AML-193 (cell line): Measurements from ENCODE around the gene C16orf82.

Source experiments
- DNase-seq, 2 experiments: peaks; one replicate each; lab custom pipeline; 2025; lab: John Stamatoyannopoulos, UW

Gene C16orf82

DNA sequence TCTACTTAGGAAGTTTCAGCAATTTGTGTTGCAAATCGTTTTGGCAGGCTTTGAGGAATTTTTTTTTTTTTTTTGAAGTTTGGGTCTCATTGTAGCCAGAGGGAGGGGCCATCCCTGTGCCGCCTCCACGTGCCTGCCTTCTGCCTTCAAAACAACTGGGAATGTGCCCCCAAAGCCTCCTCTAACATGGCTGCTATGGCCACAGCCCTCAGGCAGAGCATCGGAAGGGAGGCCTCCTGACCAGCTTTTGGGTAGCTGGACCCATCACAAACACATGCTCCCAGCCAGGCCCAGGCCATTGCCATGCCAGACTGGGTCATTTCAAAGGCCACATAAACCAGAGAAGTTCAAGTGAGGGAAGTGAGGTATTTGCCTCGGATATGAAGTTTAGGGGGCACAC, 21.5 kb downstream of the C16orf82 start:
- DNase-seq, result no peak

DNA sequence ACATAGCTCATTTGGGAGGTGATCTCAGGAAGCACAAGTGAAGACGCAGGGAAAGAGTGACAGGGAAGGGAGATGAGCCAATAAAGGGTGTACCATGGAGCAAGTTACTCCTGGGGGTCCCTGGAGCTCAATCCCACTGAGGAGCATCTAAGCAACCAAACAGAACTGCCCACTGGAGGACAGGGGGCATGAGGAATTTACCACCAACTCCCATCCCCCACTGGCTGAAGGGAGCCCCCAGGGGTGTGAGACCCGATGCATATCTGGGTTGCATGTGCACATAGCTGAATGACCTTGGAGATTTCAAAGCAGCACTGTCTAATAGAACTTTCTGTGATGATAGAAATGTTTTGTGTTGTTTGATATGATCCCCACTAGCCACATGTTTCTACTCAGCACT, 29.6 kb downstream of the C16orf82 start:
- DNase-seq, result no peak

GRCh38 chr16:27097800-27098230, 31.1 kb downstream of the C16orf82 start:
- DNase-seq, result no peak

DNA sequence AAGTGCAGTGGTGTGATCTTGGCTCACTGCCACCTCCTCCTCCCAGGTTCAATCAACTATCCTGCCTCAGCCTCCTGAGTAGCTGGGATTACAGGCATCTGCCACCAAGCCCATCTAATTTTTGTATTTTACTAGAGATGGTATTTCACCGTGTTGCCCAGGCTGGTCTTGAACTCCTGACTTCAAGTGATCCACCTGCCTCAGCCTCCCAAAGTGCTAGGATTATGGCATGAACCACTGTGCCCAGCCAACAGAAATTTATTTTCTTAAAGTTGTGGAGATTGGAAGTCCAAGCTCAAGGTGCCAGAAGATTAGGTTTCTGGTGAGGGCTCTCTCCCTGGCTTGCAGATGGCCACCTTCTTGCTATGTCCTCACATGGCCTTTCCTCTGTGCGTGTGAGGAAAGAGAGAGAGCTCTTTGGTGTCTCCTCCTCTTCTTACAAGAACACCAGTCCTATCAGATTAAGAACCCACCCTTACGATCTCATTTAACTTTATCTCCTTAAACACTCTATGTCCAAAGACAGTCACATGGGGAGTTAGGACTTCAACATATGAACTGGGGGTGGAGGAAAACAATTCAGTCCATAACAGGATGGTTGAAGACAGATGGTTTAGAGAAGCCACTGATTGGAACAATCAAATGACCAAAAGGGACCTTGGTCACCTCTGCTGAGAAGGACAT, 31.8 kb downstream of the C16orf82 start:
- no peak for DNase-seq

DNA sequence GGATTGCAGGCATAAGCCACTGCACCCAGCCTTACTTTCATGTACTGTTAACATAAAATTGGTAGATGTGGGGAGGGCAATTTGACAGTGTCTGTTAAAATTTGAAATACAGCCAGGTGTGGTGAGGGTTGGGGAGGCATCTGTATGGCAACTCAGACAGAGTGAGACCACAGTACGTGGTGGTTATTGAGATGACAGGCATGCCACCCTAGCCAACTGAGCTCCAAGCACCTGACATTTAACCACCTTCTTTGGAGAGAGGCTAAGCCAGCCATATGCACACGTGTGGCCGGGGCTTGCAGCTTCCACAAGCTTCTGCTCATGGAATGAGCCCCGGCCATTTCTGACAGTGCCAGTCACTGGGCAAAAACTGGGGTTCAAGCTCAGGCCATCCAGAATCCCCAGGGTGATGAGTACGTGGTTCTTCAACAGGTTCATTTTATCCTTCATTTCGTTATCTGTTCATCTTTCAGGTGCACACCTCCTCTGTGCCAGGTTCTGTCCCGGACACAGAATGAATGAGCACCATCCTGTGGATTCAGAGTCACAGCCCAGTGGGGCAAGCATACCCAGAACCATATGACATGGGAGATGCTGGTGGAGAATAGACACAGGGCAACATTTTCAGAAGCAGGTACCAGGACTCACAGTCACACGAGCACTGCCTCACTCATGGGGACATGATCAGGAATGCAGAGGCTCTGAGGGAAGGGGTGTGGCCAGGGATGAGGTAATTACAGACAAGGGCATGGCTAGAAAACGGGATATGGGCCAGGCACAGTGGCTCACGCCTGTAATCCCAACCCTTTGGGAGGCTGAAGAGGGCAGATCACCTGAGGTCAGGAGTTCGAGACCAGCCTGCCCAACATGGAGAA, 36.2 kb downstream of the C16orf82 start:
- DNase-seq, result no peak

DNA sequence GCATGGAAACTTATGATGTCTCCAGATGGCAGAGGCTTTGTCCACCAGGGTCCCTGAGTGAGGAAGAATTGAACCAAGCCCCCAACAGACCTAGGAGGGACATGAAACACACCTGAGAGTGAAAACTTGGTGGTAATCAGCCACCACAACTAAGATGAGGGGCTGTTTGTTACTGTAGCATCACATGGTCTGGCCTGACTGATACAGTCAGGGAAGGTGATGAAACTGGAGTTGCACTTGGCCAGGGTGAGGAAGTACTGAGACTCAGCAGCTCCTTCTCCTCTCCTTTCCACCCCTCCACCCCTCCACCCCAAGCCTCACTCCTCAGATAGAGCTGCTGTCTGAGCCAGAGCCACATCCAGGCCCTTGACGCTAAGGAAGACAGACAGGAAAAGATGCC, 37.2 kb downstream of the C16orf82 start:
- DNase-seq, result no peak

DNA sequence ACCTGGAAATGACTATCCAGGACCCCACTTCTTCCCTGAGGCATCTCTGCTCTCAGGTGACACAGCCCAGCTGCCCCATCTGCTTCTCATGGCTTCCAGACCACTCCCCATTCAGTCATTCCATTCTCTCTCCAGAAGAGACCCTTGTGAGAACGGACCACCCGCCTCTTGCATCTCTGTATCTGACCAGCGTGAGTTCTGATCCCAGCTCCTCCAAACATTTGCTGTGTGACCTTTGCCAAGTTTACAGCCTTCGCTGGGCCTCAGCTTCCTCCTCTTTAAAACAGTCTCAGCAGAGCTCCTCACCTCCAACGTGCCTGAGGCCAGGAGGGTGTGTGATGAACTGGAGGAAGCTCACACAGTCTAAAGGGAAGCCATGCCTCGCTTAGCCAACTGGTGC, 39.6 kb downstream of the C16orf82 start:
- DNase-seq, result no peak

GRCh38 chr16:27107185-27107592, 40.5 kb downstream of the C16orf82 start:
- no peak for DNase-seq

- DNase-seq, result no peak
These were observed 41.5 kb downstream of the C16orf82 start for GRCh38 chr16:27108051-27108770.

DNA sequence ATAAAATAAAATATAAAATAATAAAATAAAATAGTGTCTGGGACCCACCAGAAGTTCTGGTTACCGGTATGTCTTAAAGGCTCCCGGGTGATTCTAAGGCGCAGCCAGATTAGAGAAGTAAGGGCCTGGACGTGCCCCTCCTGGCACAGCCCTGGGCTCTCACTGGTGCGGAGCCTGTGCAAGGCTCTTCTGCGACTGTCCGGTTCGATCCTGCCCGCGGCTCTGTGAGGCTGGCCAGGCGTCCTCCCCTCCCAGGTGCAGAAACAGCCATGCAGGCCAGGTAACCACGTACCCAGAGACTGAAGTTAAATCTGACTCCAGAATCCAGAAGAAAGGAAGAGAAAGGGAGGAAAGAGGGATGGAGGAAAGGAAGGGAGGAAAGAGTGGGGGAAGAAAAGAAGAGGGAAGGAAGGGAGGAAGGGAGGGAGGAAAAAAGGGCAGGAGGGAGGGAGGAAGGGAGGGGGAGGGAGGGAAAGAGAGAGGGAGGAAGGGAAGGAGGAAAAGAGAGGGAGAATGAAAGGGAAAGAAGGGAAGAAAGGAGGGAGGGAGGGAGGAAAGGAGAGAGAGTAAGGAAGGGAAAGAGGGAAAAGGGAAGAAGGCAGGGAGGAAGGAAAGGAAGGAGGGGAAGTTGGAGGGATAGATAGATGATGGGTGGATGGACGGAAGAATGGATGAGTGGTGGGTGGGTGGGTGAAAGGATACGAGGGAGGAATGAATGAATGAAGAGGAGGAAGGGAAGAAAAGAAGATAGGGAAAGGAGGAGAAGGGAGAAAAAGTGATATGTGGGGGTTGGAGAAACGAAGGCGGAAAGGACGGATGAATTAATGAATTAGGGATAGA, 42.3 kb downstream of the C16orf82 start:
- DNase-seq, result no peak

GRCh38 chr16:27109666-27110523, 43.2 kb downstream of the C16orf82 start:
- DNase-seq, result peak; percentile 6 to 11

DNA sequence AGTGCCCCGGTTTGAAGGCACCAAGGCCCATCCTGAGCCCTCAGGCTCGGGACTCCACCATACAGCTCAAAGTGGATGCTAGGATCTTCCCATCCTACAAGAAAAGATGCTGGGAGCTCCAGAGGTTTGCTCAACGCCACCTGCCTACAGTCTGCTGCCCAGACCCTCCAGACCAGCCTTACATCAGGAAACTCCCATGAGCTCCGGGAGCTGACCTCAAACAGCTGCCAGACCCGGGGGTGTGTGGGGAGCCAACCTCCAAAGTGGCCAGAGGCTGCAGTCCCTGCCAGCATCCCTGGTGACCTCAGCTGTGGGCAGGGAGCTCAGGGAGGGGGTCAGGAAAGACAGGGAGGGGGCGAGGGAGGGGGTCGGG, 43.8 kb downstream of the C16orf82 start:
- DNase-seq, result no peak

DNA sequence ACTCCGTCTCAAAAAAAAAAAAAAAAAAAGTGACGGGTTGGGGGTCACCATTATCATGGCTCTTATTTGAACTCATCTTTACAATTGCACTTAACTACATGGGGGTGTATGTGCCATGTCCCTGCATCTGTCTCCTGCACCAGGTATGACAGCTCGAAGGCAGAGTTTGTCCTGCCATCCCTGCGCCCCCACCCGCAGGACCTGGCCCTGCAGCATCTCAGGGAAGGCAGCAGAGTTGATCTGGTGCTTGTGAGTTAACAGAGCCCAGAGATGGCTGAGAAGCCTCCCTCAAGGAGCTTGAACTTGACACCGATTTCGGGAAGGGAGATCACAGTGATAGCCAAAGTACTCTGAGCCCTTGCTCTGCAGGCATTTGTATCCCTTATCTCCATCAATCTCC, 44.8 kb downstream of the C16orf82 start:
- no peak for DNase-seq

DNA sequence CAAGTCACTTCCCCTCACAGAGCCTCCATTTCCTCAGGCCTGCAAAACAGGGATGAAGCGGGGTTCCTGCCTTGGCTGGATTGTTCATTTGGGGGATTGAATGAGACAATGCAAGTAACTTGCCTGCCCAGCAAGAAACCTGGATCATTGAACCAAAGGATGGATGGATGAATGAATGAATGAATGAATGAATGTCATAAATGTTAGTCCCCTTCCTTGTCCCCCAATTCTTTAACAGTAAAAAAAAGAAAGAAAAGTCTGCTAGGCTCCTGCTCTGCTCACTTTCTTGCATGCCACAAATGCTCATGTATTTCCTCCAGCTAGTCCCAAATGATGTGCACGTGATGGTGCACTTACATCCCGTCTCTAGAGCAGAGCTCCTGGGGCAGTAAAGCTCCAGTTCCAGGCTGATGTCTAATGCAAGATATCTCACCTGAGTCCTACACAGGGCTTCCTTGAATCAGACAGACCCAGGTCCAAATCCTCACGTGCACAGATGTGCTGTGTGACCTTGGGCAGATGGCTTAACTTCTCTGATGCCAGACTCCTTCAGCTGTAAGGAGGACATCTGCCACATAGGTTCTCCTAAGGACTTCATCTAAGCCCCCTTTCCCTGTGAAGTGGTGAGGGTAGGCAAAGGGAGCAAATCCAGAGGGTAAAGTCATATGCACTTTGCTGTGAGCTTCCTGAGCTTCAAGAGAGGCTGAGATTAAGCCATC, 45.5 kb downstream of the C16orf82 start:
- DNase-seq, result no peak

DNA sequence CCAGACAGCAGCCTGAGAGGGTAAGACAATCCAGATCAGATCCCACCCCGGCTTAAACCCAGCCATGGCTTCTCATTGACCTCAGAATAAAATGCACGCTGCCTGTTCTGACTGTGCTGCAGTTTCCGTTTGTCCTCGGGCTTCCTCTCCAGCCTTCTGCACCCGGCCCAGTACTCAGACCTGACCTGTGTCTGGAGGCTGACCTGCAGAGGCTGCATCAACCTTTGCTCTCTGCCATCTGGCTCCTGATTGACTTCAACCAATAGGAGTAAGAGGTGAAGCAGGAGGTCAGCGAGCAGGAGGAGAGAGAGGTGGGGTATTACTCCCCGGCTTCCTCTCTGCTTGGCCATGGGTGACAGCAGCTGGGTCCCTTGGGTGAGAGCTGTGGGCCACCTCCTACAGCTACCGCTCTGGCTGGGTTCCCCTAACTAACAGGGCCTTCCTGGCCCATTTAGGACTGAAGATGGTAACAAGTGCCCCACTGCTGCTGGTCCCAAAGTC, 46.7 kb downstream of the C16orf82 start:
- DNase-seq, result no peak

- no peak for DNase-seq
These were observed 47.3 kb downstream of the C16orf82 start for GRCh38 chr16:27114006-27114405.

- DNase-seq, result peak; percentile 3 to 35
These were observed 51.8 kb downstream of the C16orf82 start for GRCh38 chr16:27118526-27118925.
